K562 (cell line): Measurements from ENCODE around the gene CCDC85B. TPM values are rescaled to one million over a fixed set of nuclear protein-coding genes. Genes with fewer than 3 reads are reported as not detected.

Experiments used
- ATAC-seq: fragments of 200-7000 bp; cut with Tn5 transposase; 3 replicates; pipeline ENCODE4 v1.9.1; 2020; ENCODE audit warnings: moderate library complexity
- BruUV-seq: library from RNA; stranded (reverse); fragments of 400-500 nt; replicated peaks from 2 replicates; lab custom pipeline; 2021; lab: Mats Ljungman, UMichigan
- CTCF ChIA-PET: fragments of 300-600 bp; formaldehyde crosslinking; extraction: SDS; loops from one replicate; lab custom pipeline; 2021; ENCODE audit warnings: low intra/inter-chr PET ratio; lab: Yijun Ruan, JAX
- POLR2A ChIA-PET: fragments of 300-600, 350-650 bp; sonication (Branson Sonifier 250); formaldehyde crosslinking; extraction: SDS; loops from one replicate; lab custom pipeline; 2021; ENCODE audit warnings: antibody characterized with exemption, inconsistent platforms; lab: Yijun Ruan, JAX
- DNase-seq, 4 experiments: peaks; one replicate each; pipeline versions ENCODE4 v3.0.0 to v3.0.0-alpha.2; 2011 to 2018; ENCODE audit warnings: low spot score in 3 of 4, mixed read lengths in 3 of 4; ENCODE audit errors: extremely low read depth in 1 of 4
- FAIRE-seq: peaks from 2 replicates; lab custom pipeline; 2011; peaks lifted over from hg19 to GRCh38; lab: Jason Lieb, UNC
- H2AFZ ChIP-seq: 2 replicates; pipeline ENCODE4 v1.6.0; 2011; ENCODE audit warnings: low read depth, low read length, control low read depth, inconsistent platforms
- H3K27ac ChIP-seq: fragments of 200-600 bp; 3 replicates; pipeline ENCODE4 v1.8.0; 2011; ENCODE audit warnings: low read depth, mild to moderate bottlenecking, control low read depth, inconsistent platforms, low read length, moderate library complexity, mixed read lengths; ENCODE audit errors: extremely low read depth
- H3K27me3 ChIP-seq, 2 experiments: fragments of 300-600 bp in 1 of 2; 2 replicates in 1 of 2; 3 replicates in 1 of 2; pipeline versions ENCODE4 v1.6.0 to v1.8.0; 2011; ENCODE audit warnings: inconsistent platforms in 2 of 2, low read length in 2 of 2, mild to moderate bottlenecking in 1 of 2, mixed read lengths in 1 of 2, moderate library complexity in 1 of 2; ENCODE audit not compliant: control insufficient read depth in 2 of 2, insufficient read depth in 2 of 2
- H3K36me3 ChIP-seq: fragments of 300-600 bp; 3 replicates; pipeline ENCODE4 v1.8.0; 2011; ENCODE audit warnings: mild to moderate bottlenecking, low read length, inconsistent platforms; ENCODE audit not compliant: control insufficient read depth, insufficient read depth
- H3K4me1 ChIP-seq, 2 experiments: fragments of 200-600 bp in 1 of 2; replicated peaks in 1 of 2; 2 replicates in 1 of 2; 3 replicates in 1 of 2; pipeline versions ENCODE4 v1.5.1 to v1.8.0; 2011; ENCODE audit warnings: inconsistent platforms in 2 of 2, low read length in 2 of 2, mild to moderate bottlenecking in 1 of 2, mixed read lengths in 1 of 2, moderate library complexity in 1 of 2; ENCODE audit not compliant: control insufficient read depth in 2 of 2, insufficient read depth in 2 of 2
- H3K4me2 ChIP-seq: 2 replicates; pipeline ENCODE4 v1.6.1; 2011; ENCODE audit warnings: low read length, control low read depth, inconsistent platforms, mixed read lengths; ENCODE audit not compliant: insufficient read depth
- H3K4me3 ChIP-seq: fragments of 200-600 bp; sonication (generic), shearing (Covaris generic); 2 replicates; pipeline ENCODE4 v1.5.1; 2016; ENCODE audit warnings: control low read depth, inconsistent platforms
- H3K79me2 ChIP-seq: fragments of 200-600 bp; 3 replicates; pipeline ENCODE4 v1.8.0; 2011; ENCODE audit warnings: low read length, inconsistent platforms; ENCODE audit not compliant: control insufficient read depth, insufficient read depth
- H3K9ac ChIP-seq, 2 experiments: 2 replicates each; pipeline versions ENCODE4 v1.6.0 to v1.6.1; 2011; ENCODE audit warnings: low read depth in 2 of 2, low read length in 2 of 2, control low read depth in 1 of 2, inconsistent platforms in 1 of 2, mild to moderate bottlenecking in 1 of 2, mixed read lengths in 1 of 2; ENCODE audit not compliant: insufficient read depth in 1 of 2
- H3K9me1 ChIP-seq: one replicate; pipeline ENCODE4 v1.6.0; 2011; ENCODE audit warnings: inconsistent platforms, mild to moderate bottlenecking, low read length, moderate library complexity; ENCODE audit not compliant: control insufficient read depth, insufficient read depth
- H3K9me3 ChIP-seq: replicated peaks from 2 replicates; pipeline ENCODE4 v1.5.1; 2011; ENCODE audit warnings: low read depth, low read length, inconsistent platforms; ENCODE audit not compliant: control insufficient read depth, insufficient read depth
- H4K20me1 ChIP-seq: replicated peaks from 2 replicates; pipeline ENCODE4 v1.6.1; 2011; ENCODE audit warnings: low read length, inconsistent platforms, mixed read lengths; ENCODE audit not compliant: control insufficient read depth, insufficient read depth
- L3MBTL2 ChIP-seq: fragments of 450-650 bp; IDR thresholded peaks from 2 replicates; pipeline ENCODE4 v1.6.1; 2016; ENCODE audit warnings: mild to moderate bottlenecking, moderate library complexity
- ZNF316 ChIP-seq: fragments of 450-650 bp; IDR thresholded peaks from 2 replicates; pipeline ENCODE4 v1.6.1; 2016
- WGBS: fragments of 100-300 bp; shearing (Covaris generic); methylation state at CpG from one replicate; pipeline ENCODE4 v1.1.6; 2016; ENCODE audit warnings: low coverage, mixed read lengths; ENCODE audit not compliant: insufficient coverage; ENCODE audit errors: missing lambda C conversion rate; 5-methylcytosine and 5-hydroxymethylcytosine counted together
- in situ Hi-C: fragments of 300-500 bp; cut with MboI; formaldehyde crosslinking; loops from 4 replicates; pipeline ENCODE4 v1.15.0; 2018; ENCODE audit warnings: inconsistent platforms, mixed read lengths
- intact Hi-C: fragments of 100-400 bp; cut with micrococcal nuclease; formaldehyde crosslinking; loops from 2 replicates; pipeline ENCODE4 v1.14.2; 2022
- polyA plus RNA-seq, 8 experiments: library from polyadenylated mRNA; depleted of rRNA in 4 of 8; stranded (reverse) in 5 of 8; unstranded in 3 of 8; fragments of >200 nt; fragmentation: Nextera tagmentation in 2 of 8; fragmentation: Illumina TruSeq in 1 of 8; extraction: Ambion mirVana in 2 of 8; extraction: Trizol in 1 of 8; gene quantifications; 2 replicates each; pipeline versions ENCODE4 v1.2.1 to v1.2.3, GENCODE V29; 2011 to 2014; ENCODE audit warnings: inconsistent platforms in 1 of 8, missing spikeins in 1 of 8
- total RNA-seq, 7 experiments: library from RNA; depleted of rRNA in 6 of 7; stranded (reverse); fragments of >200 nt in 6 of 7; fragmentation: Illumina TruSeq in 2 of 7; extraction: Trizol in 2 of 7; gene quantifications; 2 replicates each; pipeline versions ENCODE4 v1.2.1 to v1.2.3, GENCODE V29; 2011 to 2021; ENCODE audit warnings: low replicate concordance in 1 of 7

Gene CCDC85B
- total and polyA plus RNA-seq, 9 of the 15 experiments (the other 6 are each of a cell fraction or from before 2014, with no cell fraction given), result 0.14 to 138 (median 6.2) TPM

- in situ Hi-C loops, result no loop called here
- no peak for DNase-seq
- H3K36me3 ChIP-seq, result peaks cover 50% of the 10 kb centered on the region
- TF ChIP-seq L3MBTL2 (no peak), ZNF316 (peak; percentile 42; the same call in 1 of the 2 replicates)
- TF ChIP-seq, all 486 proteins: peak for 1
- H3K4me1 ChIP-seq, result peaks cover 15 to 51% of the 10 kb centered on the region in 2 experiments
- no peak overlapping the region for H3K4me3 ChIP-seq
- no peak overlapping the region for H3K27ac ChIP-seq
- FAIRE-seq, result no peak
- peaks cover 23% of the 10 kb centered on the region for H3K79me2 ChIP-seq
- BruUV-seq, result no TSS peak
- H3K9me3 ChIP-seq, result no peaks in the 10 kb centered on the region
- CTCF ChIA-PET, result interaction anchor here (0.5 to 1.4 kb wide), 3 partner anchors 11 to 260 kb away, joined by 3 to 5 read pairs (median 4); partner anchors contain the start of gene MUS81
- H3K4me2 ChIP-seq, result no peak overlapping the region
- no peaks in the 10 kb centered on the region for H3K27me3 ChIP-seq
- H4K20me1 ChIP-seq, result peaks cover 3% of the 10 kb centered on the region; the same call in 1 of the 2 replicates
- 80% methylated on average over 10 of the region's 12 CpGs for WGBS
- no peak for ATAC-seq
- POLR2A ChIA-PET, result interaction anchor here (0.7 to 14.4 kb wide), 7 partner anchors 9 to 222 kb away, joined by 3 to 147 read pairs (median 10); partner anchors contain the start of genes CFL1, FOSL1, MUS81 and RNASEH2C
- H3K9me1 ChIP-seq, result no peaks in the 10 kb centered on the region
- intact Hi-C loops, result loop anchor here (5.0 kb wide), 2 partner anchors 104 to 174 kb away; partner anchors contain the start of genes AP5B1 and KAT5
- no peak overlapping the region for H2AFZ ChIP-seq
- H3K9ac ChIP-seq, result no peak overlapping the region
These were observed 4.5 kb upstream of the CCDC85B start for GRCh38 chr11:65885808-65886536.
